Right atrium auricular region (tissue), 2 donors: Measurements from ENCODE around the gene BCHE. TPM values are rescaled to one million over a fixed set of nuclear protein-coding genes. Genes with fewer than 3 reads are reported as not detected.

Source experiments
- DNase-seq: peaks from one replicate; pipeline ENCODE4 v3.0.0-alpha.2; 2019; ENCODE audit warnings: low spot score
- H3K27ac ChIP-seq, 2 donors: fragments of 200-600 bp; sonication (generic); 1 replicate in 1 of 2; 2 replicates in 1 of 2; pipeline ENCODE4 v1.5.1; 2016 to 2019
- H3K27me3 ChIP-seq, 2 donors: fragments of 200-600 bp; sonication (generic); one replicate each; pipeline versions ENCODE4 v1.5.1 to v1.6.0; 2017 to 2019
- H3K36me3 ChIP-seq: fragments of 200-600 bp; sonication (generic); one replicate; pipeline ENCODE4 v1.5.1; 2016
- H3K4me1 ChIP-seq, 2 donors: fragments of 200-600 bp; sonication (generic); one replicate each; pipeline versions ENCODE4 v1.5.1 to v1.6.0; 2017 to 2019
- H3K4me3 ChIP-seq, 2 donors: fragments of 200-600 bp; sonication (generic); 1 replicate in 1 of 2; 2 replicates in 1 of 2; pipeline ENCODE4 v1.5.1; 2017 to 2019; ENCODE audit warnings: mild to moderate bottlenecking in 1 of 2, moderate library complexity in 1 of 2
- H3K9me3 ChIP-seq, 2 donors: fragments of 200-600 bp; sonication (generic); one replicate each; pipeline ENCODE4 v1.5.1; 2019
- total RNA-seq, 2 donors: library from RNA; depleted of rRNA; stranded (reverse); fragments of >200 nt; gene quantifications; one replicate each; pipeline ENCODE4 v1.1.0, GENCODE V29; 2016
- TF ChIP-seq, protein P1 (sequence below), 2 donors: fragments of 200-600 bp; sonication (generic); IDR thresholded peaks; one replicate each; pipeline ENCODE4 v1.5.1; 2019; ENCODE audit warnings: antibody characterized with exemption in 2 of 2

BCHE gene
- total RNA-seq, 2 donors from 2014 or later: 13.5 to 31.8 TPM

DNA sequence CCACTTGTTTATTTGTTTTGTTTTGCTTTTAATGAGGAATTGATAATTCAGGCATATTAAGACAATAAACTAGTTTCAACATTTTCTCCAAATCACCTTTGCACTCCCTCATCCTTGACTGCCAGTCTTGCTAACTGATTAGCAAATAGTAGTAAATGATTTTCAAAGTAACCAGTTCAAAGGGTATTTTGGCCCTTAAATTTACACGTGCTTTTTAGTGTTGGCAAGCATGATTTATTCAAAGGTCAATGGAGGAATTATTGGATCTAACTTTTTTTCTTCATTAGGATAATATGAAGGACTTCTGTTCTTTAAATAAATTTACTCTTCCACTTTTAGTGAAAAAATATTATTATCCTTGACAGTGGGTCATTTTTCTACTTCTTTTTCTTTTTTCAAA lies 53.8 kb downstream of the BCHE start:
- H3K4me1 ChIP-seq: no peaks in the 10 kb centered on the region
- H3K27ac ChIP-seq: no peak overlapping the region
- no peak overlapping the region for H3K4me3 ChIP-seq
- H3K36me3 ChIP-seq: no peaks in the 10 kb centered on the region
- H3K9me3 ChIP-seq: no peaks in the 10 kb centered on the region
- TF ChIP-seq, protein P1, sequence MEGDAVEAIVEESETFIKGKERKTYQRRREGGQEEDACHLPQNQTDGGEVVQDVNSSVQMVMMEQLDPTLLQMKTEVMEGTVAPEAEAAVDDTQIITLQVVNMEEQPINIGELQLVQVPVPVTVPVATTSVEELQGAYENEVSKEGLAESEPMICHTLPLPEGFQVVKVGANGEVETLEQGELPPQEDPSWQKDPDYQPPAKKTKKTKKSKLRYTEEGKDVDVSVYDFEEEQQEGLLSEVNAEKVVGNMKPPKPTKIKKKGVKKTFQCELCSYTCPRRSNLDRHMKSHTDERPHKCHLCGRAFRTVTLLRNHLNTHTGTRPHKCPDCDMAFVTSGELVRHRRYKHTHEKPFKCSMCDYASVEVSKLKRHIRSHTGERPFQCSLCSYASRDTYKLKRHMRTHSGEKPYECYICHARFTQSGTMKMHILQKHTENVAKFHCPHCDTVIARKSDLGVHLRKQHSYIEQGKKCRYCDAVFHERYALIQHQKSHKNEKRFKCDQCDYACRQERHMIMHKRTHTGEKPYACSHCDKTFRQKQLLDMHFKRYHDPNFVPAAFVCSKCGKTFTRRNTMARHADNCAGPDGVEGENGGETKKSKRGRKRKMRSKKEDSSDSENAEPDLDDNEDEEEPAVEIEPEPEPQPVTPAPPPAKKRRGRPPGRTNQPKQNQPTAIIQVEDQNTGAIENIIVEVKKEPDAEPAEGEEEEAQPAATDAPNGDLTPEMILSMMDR (IDR thresholded peaks at IDR 0.05): no peak
- H3K27me3 ChIP-seq: no peaks in the 10 kb centered on the region
- no peak for DNase-seq

GRCh38 chr3:165778891-165779290 lies 58.3 kb downstream of the BCHE start:
- Histone ChIP-seq H3K27me3 (no peaks in the 10 kb centered on the region), H3K36me3 (no peaks in the 10 kb centered on the region), H3K9me3 (no peaks in the 10 kb centered on the region), H3K4me3 (no peak overlapping the region), H3K27ac (no peak overlapping the region), H3K4me1 (no peaks in the 10 kb centered on the region)
- TF ChIP-seq, protein P1 (IDR thresholded peaks at IDR 0.05): no peak
- no peak for DNase-seq

DNA sequence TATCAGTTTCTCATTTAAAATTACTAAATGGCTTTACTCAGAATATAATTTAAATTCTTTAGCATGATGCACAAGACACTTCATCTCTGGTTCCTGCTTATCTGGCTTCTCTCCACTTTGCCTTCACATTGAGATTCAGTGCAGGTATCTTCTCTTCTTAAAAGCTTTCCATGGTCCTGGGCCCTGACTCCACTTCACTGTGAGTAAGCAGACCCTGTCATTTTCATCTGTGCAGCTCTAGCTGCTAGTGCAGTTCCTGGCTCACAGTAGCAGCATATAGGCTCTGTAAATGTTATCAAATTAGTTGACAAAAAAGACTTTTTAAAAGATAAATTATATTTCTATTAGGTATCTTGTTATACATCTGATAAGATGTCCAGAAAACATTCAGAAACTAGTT lies 58.8 kb downstream of the BCHE start:
- no peaks in the 10 kb centered on the region for H3K36me3 ChIP-seq
- no peaks in the 10 kb centered on the region for H3K27me3 ChIP-seq
- H3K27ac ChIP-seq: no peak overlapping the region
- no peak overlapping the region for H3K4me3 ChIP-seq
- H3K4me1 ChIP-seq: no peaks in the 10 kb centered on the region
- no peak for DNase-seq
- H3K9me3 ChIP-seq: no peaks in the 10 kb centered on the region
- TF ChIP-seq, protein P1 (IDR thresholded peaks at IDR 0.05): no peak

DNA sequence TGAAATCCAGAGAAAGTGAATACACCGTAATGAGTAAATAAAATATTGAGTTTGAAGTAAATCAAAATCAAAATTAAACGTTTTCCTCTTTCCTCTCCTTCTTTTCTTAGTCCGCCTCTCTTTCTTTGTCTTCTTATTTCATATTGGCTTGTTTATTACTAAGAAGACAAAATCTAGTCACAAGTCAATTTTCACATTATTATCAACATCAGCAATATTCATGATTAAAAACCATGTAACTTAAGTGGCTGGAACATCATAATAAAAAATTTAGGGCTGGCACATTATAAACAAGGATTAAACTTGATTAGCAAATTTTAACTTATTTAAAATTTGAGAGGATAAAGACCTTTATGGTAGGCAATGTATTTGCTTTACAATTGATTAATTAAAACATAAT lies 61.4 kb downstream of the BCHE start:
- H3K36me3 ChIP-seq: no peaks in the 10 kb centered on the region

DNA sequence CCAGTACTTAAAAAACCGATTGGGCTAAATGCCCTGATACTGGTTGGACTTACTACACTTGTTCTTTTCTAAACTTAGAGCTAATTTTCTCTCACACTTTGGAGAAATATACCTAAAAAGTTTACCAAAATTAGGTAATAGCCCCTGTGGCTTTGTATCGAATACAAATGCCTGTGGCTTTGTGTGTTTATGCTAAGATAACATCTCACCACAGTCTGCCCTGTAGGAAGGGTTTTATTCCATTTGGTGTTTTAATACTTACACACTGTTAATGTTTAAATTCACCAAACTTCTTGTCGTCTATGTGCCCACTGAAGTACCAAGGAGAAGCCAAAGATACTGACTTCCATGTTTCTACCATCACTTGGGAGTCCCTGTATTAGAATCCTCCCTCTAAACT lies 66.4 kb downstream of the BCHE start:
- H3K4me1 ChIP-seq: no peaks in the 10 kb centered on the region
- no peaks in the 10 kb centered on the region for H3K27me3 ChIP-seq
- no peak for DNase-seq
- no peak overlapping the region for H3K4me3 ChIP-seq
- TF ChIP-seq, protein P1 (IDR thresholded peaks at IDR 0.05): no peak
- H3K36me3 ChIP-seq: no peaks in the 10 kb centered on the region
- H3K27ac ChIP-seq: no peak overlapping the region
- no peaks in the 10 kb centered on the region for H3K9me3 ChIP-seq

More for the DNA sequence above, 61.4 kb downstream of the BCHE start:
- Histone ChIP-seq H3K27me3 (no peaks in the 10 kb centered on the region), H3K4me3 (no peak overlapping the region), H3K4me1 (no peaks in the 10 kb centered on the region), H3K9me3 (no peaks in the 10 kb centered on the region), H3K27ac (no peak overlapping the region)
- TF ChIP-seq, protein P1 (IDR thresholded peaks at IDR 0.05): no peak
- no peak for DNase-seq

DNA sequence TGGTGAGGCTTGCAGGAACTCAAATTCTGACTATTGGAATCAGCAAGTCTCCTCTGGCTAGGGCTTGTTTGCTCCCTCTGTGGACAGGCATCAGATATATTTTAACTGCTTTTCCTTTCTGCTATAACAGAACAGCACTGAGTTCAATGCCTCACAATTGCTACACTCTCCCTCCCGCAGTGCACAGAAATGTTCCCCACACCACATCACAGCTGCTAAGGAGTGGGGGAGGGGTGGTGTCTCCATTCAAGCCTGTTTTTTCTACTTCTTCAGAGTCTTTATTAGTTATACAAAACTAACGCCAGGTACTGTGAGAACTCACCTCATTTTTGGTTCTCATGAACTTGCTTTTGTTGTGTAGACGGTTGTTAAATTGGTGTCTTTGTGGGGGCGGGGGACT lies 68.5 kb downstream of the BCHE start:
- Histone ChIP-seq H3K4me3 (no peak overlapping the region), H3K36me3 (no peaks in the 10 kb centered on the region)

More for the DNA sequence above, 68.5 kb downstream of the BCHE start:
- H3K4me1 ChIP-seq: no peaks in the 10 kb centered on the region
- H3K9me3 ChIP-seq: no peaks in the 10 kb centered on the region
- H3K27ac ChIP-seq: no peak overlapping the region
- no peak for DNase-seq
- TF ChIP-seq, protein P1 (IDR thresholded peaks at IDR 0.05): no peak
- no peaks in the 10 kb centered on the region for H3K27me3 ChIP-seq
